ENCODE results near the gene RRM2.

Gene RRM2

DNA sequence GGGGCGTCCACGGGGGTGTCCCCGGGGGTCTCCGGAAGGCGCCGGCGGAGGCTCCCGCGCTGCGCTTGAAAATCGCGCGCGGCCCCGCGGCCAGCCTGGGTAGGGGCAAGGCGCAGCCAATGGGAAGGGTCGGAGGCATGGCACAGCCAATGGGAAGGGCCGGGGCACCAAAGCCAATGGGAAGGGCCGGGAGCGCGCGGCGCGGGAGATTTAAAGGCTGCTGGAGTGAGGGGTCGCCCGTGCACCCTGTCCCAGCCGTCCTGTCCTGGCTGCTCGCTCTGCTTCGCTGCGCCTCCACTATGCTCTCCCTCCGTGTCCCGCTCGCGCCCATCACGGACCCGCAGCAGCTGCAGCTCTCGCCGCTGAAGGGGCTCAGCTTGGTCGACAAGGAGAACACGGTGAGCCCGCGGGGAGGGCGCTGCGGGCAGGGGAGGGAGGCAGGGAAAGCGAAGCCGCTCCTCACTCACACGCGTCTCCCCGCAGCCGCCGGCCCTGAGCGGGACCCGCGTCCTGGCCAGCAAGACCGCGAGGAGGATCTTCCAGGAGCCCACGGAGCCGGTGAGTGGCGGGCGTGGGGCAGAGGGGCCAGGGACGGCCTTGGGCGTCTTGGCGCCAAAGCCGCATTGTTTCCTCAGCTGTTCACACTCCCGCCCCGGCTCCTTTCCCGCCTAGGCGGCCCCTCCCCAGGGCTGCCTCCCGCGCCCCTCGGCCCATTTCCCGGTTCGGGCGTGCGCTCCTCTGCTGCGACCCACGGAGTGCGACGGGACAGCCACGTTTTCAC lies at the start of gene RRM2 (continued):
- TF ChIP-seq, protein P1, sequence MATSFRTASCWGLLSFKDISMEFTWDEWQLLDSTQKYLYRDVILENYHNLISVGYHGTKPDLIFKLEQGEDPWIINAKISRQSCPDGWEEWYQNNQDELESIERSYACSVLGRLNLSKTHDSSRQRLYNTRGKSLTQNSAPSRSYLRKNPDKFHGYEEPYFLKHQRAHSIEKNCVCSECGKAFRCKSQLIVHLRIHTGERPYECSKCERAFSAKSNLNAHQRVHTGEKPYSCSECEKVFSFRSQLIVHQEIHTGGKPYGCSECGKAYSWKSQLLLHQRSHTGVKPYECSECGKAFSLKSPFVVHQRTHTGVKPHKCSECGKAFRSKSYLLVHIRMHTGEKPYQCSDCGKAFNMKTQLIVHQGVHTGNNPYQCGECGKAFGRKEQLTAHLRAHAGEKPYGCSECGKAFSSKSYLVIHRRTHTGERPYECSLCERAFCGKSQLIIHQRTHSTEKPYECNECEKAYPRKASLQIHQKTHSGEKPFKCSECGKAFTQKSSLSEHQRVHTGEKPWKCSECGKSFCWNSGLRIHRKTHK (tag by site-specific recombination; IDR thresholded peaks at IDR 0.05), result no peak
- TF ChIP-seq HOXC10 (CRISPR knock-in tag; IDR thresholded peaks at IDR 0.05) (no peak; the same call in 1 of the 2 replicates), ZNF626 (tag by site-specific recombination; IDR thresholded peaks at IDR 0.05) (no peak), ZNF112 (tag by site-specific recombination; IDR thresholded peaks at IDR 0.05) (no peak), ZNF426 (tag by site-specific recombination; IDR thresholded peaks at IDR 0.05) (no peak), ZNF548 (tag by site-specific recombination; IDR thresholded peaks at IDR 0.05) (no peak), ZNF624 (tag by site-specific recombination; IDR thresholded peaks at IDR 0.05) (no peak), KLF8 (tag by site-specific recombination; IDR thresholded peaks at IDR 0.05) (peak; percentile 49; the same call in 1 of the 2 replicates), ZNF660 (tag by site-specific recombination; IDR thresholded peaks at IDR 0.05) (peak; percentile 40), SALL2 (tag by site-specific recombination; IDR thresholded peaks at IDR 0.05; ENCODE audit: borderline replicate concordance) (no peak), ZNF324 (tag by site-specific recombination; IDR thresholded peaks at IDR 0.05) (peak; percentile 65; the same call in 1 of the 2 replicates), ZNF596 (tag by site-specific recombination; IDR thresholded peaks at IDR 0.05) (no peak), SCRT1 (tag by site-specific recombination; IDR thresholded peaks at IDR 0.05; ENCODE audit: borderline replicate concordance) (no peak), ZNF560 (tag by site-specific recombination; IDR thresholded peaks at IDR 0.05; ENCODE audit: borderline replicate concordance) (no peak), ZNF768 (tag by site-specific recombination; IDR thresholded peaks at IDR 0.05) (no peak), ZNF701 (tag by site-specific recombination; IDR thresholded peaks at IDR 0.05) (no peak), OSR2 (tag by site-specific recombination; IDR thresholded peaks at IDR 0.05) (no peak), MYNN (tag by site-specific recombination; IDR thresholded peaks at IDR 0.05; ENCODE audit: borderline replicate concordance) (no peak), ZNF48 (tag by site-specific recombination; IDR thresholded peaks at IDR 0.05) (no peak), ZNF658 (tag by site-specific recombination; IDR thresholded peaks at IDR 0.05) (no peak), ZNF473 (tag by site-specific recombination; IDR thresholded peaks at IDR 0.05) (no peak), ZNF140 (tag by site-specific recombination; IDR thresholded peaks at IDR 0.05) (no peak)
- TF ChIP-seq, protein P2, sequence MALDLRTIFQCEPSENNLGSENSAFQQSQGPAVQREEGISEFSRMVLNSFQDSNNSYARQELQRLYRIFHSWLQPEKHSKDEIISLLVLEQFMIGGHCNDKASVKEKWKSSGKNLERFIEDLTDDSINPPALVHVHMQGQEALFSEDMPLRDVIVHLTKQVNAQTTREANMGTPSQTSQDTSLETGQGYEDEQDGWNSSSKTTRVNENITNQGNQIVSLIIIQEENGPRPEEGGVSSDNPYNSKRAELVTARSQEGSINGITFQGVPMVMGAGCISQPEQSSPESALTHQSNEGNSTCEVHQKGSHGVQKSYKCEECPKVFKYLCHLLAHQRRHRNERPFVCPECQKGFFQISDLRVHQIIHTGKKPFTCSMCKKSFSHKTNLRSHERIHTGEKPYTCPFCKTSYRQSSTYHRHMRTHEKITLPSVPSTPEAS (tag by site-specific recombination; IDR thresholded peaks at IDR 0.05), result no peak
- TF ChIP-seq, protein P3, sequence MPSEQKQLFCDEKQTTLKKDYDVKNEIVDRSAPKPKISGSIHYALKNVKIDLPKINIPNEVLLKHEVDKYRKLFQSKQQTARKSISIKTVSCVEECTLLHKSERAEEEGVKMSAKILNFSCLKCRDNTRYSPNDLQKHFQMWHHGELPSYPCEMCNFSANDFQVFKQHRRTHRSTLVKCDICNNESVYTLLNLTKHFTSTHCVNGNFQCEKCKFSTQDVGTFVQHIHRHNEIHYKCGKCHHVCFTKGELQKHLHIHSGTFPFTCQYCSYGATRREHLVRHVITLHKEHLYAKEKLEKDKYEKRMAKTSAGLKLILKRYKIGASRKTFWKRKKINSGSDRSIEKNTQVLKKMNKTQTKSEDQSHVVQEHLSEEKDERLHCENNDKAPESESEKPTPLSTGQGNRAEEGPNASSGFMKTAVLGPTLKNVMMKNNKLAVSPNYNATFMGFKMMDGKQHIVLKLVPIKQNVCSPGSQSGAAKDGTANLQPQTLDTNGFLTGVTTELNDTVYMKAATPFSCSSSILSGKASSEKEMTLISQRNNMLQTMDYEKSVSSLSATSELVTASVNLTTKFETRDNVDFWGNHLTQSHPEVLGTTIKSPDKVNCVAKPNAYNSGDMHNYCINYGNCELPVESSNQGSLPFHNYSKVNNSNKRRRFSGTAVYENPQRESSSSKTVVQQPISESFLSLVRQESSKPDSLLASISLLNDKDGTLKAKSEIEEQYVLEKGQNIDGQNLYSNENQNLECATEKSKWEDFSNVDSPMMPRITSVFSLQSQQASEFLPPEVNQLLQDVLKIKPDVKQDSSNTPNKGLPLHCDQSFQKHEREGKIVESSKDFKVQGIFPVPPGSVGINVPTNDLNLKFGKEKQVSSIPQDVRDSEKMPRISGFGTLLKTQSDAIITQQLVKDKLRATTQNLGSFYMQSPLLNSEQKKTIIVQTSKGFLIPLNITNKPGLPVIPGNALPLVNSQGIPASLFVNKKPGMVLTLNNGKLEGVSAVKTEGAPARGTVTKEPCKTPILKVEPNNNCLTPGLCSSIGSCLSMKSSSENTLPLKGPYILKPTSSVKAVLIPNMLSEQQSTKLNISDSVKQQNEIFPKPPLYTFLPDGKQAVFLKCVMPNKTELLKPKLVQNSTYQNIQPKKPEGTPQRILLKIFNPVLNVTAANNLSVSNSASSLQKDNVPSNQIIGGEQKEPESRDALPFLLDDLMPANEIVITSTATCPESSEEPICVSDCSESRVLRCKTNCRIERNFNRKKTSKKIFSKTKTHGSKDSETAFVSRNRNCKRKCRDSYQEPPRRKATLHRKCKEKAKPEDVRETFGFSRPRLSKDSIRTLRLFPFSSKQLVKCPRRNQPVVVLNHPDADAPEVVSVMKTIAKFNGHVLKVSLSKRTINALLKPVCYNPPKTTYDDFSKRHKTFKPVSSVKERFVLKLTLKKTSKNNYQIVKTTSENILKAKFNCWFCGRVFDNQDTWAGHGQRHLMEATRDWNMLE (tag by site-specific recombination; conservative IDR thresholded peaks at IDR 0.05; ENCODE audit: low read depth), result no peak
- TF ChIP-seq, protein P4, sequence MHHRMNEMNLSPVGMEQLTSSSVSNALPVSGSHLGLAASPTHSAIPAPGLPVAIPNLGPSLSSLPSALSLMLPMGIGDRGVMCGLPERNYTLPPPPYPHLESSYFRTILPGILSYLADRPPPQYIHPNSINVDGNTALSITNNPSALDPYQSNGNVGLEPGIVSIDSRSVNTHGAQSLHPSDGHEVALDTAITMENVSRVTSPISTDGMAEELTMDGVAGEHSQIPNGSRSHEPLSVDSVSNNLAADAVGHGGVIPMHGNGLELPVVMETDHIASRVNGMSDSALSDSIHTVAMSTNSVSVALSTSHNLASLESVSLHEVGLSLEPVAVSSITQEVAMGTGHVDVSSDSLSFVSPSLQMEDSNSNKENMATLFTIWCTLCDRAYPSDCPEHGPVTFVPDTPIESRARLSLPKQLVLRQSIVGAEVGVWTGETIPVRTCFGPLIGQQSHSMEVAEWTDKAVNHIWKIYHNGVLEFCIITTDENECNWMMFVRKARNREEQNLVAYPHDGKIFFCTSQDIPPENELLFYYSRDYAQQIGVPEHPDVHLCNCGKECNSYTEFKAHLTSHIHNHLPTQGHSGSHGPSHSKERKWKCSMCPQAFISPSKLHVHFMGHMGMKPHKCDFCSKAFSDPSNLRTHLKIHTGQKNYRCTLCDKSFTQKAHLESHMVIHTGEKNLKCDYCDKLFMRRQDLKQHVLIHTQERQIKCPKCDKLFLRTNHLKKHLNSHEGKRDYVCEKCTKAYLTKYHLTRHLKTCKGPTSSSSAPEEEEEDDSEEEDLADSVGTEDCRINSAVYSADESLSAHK (tag by site-specific recombination; IDR thresholded peaks at IDR 0.05), result no peak
- TF ChIP-seq, protein P5, sequence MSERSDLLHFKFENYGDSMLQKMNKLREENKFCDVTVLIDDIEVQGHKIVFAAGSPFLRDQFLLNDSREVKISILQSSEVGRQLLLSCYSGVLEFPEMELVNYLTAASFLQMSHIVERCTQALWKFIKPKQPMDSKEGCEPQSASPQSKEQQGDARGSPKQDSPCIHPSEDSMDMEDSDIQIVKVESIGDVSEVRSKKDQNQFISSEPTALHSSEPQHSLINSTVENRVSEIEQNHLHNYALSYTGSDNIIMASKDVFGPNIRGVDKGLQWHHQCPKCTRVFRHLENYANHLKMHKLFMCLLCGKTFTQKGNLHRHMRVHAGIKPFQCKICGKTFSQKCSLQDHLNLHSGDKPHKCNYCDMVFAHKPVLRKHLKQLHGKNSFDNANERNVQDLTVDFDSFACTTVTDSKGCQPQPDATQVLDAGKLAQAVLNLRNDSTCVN (tag by site-specific recombination; optimal IDR thresholded peaks at IDR 0.05), result peak; percentile 93

Data from HEK293 (cell line).